HCEC 1CT (cell line): Measurements from ENCODE around the gene ALS2.
A peak's percentile ranks its signal among the peaks of the same experiment; 100 is the strongest.
"Not testable (repeated sequence)": the region's sequence is repeated elsewhere in the genome, so short reads cannot be mapped to it uniquely, and the experiment has no call there.

Source experiments
- DNase-seq: peaks from one replicate; pipeline ENCODE4 v3.0.0-alpha.2; 2017

ALS2 gene

DNA sequence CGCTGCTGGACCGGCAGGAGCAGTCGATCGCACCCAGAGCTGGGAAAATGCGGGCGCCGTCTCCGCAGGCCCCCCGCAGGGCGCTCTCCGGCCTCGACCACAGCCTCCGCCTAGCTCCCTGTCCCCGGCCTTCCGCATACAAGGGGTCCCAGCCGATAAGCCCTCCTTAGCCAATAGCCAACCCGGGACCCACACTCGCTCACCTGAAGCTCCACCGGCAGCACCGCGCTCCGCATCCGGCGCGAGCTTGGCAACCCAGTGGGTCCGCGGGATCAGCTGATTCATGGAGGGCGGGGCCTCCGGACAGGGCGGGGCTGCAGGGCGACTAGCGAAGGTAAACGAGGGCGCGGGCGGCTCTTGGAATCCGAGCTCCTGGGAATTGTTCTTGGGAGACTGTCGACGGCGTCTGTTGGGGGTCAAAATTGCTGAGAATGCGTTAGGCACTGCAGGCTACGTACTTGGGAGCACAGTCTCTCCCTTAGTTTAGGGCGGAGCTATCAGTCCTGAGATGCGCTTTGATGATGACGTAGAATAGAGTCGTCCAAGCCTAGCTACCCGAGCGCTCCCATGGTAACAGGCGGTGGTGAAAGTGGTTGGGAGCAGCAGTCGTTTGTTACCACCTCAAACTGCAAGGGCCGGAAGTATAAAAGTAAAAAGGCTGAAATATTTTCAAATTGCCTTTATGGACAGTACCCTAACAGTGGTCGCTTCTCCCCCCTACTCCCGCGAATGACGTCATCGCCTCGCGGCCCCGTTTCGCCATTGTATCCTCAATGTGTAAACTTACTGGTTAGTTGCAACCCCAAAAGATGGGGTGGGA lies at the start of gene ALS2:
Gene ALS2 (minus strand): TSS at position 260 of the 820 bp plus-strand sequence. CDS start 12,048 bp downstream, outside the sequence.
- DNase-seq: peak; percentile 98

GRCh38 chr2:201828220-201828619 lies 47.5 kb upstream of the ALS2 start:
- no peak for DNase-seq

GRCh38 chr2:201827621-201828020 lies 46.9 kb upstream of the ALS2 start:
- DNase-seq: peak; percentile 39

- no peak for DNase-seq
Measured at GRCh38 chr2:201824212-201824611, 43.5 kb upstream of the ALS2 start.

GRCh38 chr2:201821080-201821479 lies 40.3 kb upstream of the ALS2 start:
- no peak for DNase-seq

GRCh38 chr2:201820383-201821007 lies 39.8 kb upstream of the ALS2 start:
- no peak for DNase-seq

- peak; percentile 19 for DNase-seq
Measured at GRCh38 chr2:201816657-201817575, 36.2 kb upstream of the ALS2 start.

DNA sequence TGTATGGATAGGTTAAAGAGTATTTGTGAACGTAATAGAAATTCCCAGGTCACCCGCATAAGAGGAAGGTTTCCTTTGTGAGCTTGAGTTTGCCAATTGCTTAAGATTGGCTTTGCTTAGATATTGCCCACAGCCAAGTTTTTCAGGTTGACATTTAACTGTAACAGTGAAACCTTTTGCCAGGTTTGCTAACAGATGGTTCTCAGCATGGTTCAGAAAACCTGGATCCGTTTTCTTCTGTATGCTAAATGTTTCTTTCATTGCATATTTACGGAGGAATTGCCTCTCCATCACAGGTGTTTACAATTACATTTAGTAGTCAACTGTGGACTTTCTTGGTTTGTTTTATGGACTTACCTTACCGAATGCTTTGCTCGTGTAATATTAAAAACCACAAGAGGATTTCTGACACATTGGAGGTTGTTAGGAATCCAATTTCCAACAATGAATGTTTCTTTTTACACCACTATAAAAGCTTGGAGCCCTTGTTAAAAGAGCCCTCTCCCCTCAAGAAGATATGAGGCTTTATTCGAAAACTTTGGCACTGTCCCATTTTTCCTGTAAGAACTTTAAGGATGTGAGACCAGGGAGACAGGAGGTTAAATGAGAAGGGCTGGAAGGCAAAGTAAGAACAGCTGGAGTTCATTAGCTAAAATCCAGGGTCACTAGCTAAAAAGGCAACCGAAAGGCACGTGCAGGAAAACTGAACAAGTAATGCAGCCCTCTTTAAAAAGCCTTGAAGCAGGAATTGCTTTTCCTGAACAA lies 33.4 kb upstream of the ALS2 start:
- DNase-seq: no peak

DNA sequence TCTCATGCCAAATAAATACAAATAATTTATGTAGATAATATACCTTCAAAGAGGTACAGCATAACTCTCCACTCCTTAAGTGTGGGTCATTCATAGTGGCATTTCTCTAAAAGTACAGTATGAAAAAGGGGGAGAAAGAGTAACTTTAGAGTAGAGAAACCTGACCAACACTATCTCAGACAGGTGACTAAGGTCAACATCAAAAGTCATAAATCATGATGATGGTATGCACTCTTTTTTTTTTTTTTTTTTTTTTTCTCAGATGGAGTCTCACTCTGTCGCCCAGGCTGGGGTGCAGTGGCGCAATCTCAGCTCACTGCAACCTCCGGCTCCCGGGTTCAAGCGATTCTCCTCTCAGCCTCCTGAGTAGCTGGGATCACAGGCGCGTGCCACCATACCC lies 29.9 kb upstream of the ALS2 start:
- not testable (repeated sequence) for DNase-seq

DNA sequence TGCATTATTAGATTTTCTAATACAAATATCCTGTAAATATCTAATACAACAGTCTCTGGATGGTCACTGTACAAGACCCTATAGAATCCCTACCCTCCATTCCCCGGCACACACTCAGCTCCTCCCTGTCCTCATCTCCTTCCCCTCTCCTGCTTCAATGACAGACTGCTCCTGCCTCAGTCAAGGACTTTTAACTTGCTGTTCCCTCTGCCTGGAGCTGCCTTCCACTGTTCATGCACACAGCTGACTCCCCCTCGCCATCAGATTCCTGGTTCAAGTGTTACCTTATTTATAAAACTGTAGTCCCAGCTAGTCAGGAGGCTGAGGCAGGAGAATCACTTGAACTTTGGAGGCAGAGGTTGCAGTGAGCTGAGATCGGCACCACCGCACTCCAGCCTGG lies 28.9 kb upstream of the ALS2 start:
- DNase-seq: no peak

DNA sequence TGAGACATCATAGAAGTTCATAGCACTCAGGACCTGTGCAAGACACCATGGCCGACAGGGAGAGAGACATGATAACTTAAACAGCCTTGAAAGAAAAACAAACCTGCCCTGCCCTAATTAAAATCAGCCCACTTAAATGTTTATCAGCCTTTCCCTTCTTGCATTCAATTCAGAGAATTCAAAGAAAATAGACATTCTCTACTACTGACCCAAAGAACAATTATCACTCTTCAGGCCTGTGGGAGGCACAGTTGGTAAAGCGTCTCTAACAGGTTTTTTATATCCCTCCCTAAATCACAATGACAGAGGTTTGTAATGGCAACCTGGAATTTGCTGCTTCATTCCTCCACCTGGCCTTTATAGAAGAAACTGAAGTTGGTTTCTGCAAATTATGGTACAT lies 27.3 kb upstream of the ALS2 start:
- DNase-seq: no peak

GRCh38 chr2:201807452-201807999 lies 26.8 kb upstream of the ALS2 start:
- DNase-seq: peak; percentile 74

DNA sequence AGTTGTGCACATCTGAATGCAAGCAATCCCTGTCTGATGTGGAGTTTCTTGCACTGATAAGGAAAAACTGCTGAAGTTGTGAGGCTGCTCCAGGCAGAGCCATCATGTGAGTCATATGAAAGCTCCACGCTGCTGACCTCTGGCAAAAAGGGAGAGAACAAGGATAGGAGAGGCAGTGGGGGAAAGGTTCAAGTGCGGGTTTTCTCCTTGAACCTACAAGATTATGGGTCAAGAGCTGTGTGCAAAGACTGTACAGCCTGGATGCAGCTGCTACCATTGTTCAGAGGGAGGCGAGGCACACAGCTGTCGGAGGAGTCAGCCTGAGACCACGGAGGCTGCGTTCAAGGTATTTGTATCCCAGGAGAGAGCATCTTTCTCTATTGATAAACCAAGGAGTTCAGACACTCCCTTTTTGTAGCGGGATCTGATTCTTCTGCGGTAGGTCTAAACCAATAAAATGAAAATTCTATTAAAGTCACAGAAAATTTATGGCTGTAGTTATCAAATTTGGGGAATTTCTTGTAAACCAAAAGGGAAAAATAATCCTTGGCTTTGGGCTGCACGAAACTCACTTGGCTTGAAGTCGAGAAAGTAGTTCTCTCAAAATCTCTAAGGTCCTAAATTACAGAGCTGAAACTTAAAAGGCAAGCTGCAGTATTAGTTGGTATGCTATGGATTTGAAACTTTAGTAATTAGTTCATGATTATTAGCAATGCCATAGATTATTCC lies 25.9 kb upstream of the ALS2 start, which contains the start of gene CDK15:
Gene CDK15 (plus strand): TSS at position 96 of the 729 bp plus-strand sequence. CDS start 128 bp downstream, at position 224.
- peak; percentile 89 for DNase-seq

DNA sequence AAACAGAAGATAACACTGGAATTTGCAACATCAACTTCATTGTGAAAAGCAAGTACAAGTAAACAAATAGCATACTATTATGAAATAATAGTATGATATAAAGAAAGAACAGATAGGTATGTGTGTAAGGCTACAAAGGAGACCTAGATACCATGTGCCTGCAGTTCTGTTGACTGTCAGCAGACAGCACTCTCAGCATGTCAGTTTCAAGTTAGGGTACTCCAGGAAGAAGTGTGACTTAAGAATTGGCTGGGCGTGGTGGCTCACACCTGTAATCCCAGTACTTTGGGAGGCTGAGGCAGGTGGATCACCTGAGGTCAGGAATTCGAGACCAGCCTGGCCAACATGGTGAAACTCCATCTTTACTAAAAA lies 18.2 kb upstream of the ALS2 start:
- peak; percentile 68 for DNase-seq

DNA sequence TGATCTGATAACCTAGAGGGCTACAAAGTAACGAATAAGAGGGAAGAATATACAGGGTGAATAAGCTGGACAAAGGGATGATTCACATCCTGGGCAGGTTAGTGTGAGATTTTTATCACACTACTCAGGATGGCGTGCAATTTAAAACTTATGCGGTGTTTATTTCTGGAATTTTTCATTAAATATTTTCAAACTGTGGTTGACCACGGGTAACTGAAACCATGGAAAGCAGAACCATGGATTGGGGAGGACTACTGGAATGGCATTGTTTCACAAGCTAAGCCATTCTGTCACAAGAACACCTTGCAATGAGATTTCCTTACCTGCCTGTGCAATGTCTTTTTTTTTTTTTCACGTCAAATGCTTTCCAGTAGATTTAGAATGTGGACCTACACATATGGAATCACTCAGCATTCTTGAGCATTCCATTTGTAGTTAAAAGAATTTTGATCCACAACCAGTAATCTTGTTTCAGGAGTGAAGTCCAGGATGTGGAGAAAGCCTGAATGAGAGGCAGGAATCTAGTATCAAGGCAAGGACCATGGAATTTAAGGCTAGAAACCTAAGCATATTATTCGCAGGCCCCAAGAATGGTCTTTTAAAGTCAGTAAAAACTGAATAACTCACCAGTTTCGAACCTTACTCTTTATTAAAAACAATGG lies 17.6 kb upstream of the ALS2 start:
- peak; percentile 92 for DNase-seq

DNA sequence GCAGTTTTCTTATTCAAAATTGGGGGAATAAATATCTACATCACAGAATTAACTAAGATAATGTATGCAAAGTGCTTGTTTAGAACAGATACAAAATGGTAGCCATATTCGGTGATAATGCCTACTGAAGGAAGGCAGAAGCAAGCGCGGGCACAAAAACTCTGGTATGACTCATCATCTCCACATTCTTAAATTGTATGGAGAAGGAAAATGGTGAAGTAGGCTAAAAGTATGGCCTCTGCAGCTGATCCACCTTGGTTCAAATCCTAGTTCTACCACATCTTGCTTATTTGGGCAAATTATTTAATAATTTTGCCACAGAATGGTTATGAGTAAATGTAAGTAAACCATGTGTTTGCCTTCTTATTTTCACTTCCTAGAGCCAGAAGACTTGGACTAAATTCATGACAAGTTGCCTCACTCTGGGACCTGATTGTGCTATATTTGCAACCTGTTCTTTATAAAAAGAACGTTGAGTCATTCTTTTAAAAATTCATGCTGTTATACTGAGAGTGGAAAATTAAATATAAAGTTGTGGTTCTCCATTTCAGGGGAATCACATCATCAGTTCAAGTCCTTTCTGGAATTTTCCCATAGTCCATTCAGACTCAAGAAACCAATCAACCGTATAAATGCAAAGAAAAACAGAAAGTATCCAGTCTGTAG lies 16.6 kb upstream of the ALS2 start:
- peak; percentile 67 for DNase-seq

GRCh38 chr2:201796478-201796865 lies 15.7 kb upstream of the ALS2 start:
- DNase-seq: no peak

DNA sequence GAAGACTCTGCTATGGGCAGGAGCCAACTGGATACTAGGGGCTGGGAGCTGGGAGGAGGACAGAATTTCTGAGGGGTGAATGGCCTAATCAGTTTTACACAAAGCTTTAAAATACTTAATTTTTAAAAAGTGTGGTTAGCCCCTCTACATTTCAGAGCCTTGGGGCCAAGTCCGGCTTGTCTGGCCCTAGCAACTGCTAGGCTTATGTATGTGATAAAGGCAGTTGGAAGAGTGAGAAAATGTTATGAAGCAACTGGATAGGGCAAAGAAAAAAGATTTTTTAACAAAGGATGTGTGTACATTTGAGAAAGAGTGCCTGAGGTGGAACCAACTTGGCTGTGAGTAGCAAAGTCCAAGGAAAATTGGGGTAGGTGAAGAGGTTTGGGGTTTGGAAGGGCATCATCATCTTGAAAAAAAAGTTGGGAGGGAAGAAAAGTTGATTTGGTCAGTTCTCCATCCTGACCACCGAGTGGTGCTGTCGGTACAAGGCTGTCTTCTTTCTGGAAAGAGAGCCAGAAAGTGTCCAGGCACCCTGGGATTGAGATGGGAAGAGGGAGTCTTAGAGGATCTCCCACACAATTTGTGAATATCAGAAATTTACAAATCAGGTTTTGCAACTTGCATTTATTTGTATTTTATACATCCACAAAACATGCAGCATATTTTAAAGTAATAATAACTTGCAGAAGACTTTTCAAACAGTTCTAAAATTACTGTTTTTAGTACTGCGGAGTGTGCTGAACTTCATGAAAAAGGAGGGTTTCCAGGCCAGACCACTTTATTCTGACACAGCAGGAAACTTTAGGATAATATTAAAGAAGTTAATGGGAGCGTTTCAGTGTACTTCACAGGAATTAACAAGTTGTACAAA lies 15.1 kb upstream of the ALS2 start:
- peak; percentile 70 for DNase-seq

DNA sequence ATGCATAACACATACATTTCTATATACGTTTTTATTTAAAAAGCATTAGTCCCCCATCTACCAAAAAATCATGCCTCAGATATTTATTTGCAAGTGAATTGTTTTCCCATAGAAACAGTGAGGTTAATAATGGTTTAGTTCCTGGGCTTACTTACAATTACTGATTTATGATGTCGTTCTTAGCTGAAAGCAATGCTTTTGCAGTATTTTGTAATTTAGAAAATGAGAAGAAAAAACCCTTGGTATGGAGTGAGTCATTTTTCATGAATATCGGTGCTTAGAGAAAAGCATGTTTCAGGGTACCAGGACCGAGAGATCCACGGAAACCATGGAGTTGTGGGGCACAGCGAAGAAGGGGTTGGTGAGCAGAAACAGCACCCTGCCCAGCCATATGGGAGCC lies 13.6 kb upstream of the ALS2 start:
- no peak for DNase-seq
